H1 (cell line): ENCODE measurements around the gene PINLYP. TPM values are rescaled to one million over a fixed set of nuclear protein-coding genes. Genes with fewer than 3 reads are reported as not detected.

Experiments
- CTCF ChIA-PET: fragments of 300-600 bp; sonication (Branson Sonifier 250); formaldehyde crosslinking; loops from one replicate; lab custom pipeline; 2021; ENCODE audit not compliant: partially characterized antibody; lab: Charles Lee
- POLR2A ChIA-PET: fragments of 300-600 bp; sonication (Branson Sonifier 250); formaldehyde crosslinking; loops from one replicate; lab custom pipeline; 2021; ENCODE audit warnings: inconsistent platforms; ENCODE audit not compliant: partially characterized antibody; lab: Charles Lee
- DNase-seq, 2 experiments: peaks; one replicate each; pipeline versions ENCODE4 v3.0.0 to v3.0.0-alpha.2; 2010 to 2022; ENCODE audit warnings: low spot score in 2 of 2, low read depth in 1 of 2, mixed read lengths in 1 of 2
- FAIRE-seq: peaks from 2 replicates; lab custom pipeline; 2011; peaks lifted over from hg19 to GRCh38; lab: Jason Lieb, UNC
- H2AFZ ChIP-seq: 2 replicates; pipeline ENCODE4 v1.8.1; 2012; ENCODE audit warnings: low read length, inconsistent platforms
- H2AK5ac ChIP-seq: 2 replicates; pipeline ENCODE4 v1.6.1; 2013; ENCODE audit warnings: low read depth, low read length
- H2BK120ac ChIP-seq: replicated peaks from 2 replicates; pipeline ENCODE3; 2013; ENCODE audit warnings: low read depth, low read length, inconsistent platforms
- H2BK12ac ChIP-seq: 2 replicates; pipeline ENCODE4 v1.6.1; 2013; ENCODE audit warnings: low read depth, low read length
- H2BK15ac ChIP-seq: 2 replicates; pipeline ENCODE4 v1.6.1; 2013; ENCODE audit warnings: low read length
- H2BK20ac ChIP-seq: 2 replicates; pipeline ENCODE4 v1.6.1; 2013; ENCODE audit warnings: low read length
- H2BK5ac ChIP-seq: 2 replicates; pipeline ENCODE4 v1.6.1; 2013; ENCODE audit warnings: low read depth, low read length
- H3K14ac ChIP-seq: 2 replicates; pipeline ENCODE4 v1.6.1; 2013; ENCODE audit warnings: inconsistent platforms; ENCODE audit not compliant: insufficient read length
- H3K18ac ChIP-seq: 2 replicates; pipeline ENCODE4 v1.6.1; 2013; ENCODE audit warnings: low read length; ENCODE audit errors: extremely low read depth
- H3K23ac ChIP-seq: 2 replicates; pipeline ENCODE4 v1.6.1; 2013; ENCODE audit warnings: inconsistent platforms; ENCODE audit not compliant: insufficient read length
- H3K23me2 ChIP-seq: 2 replicates; pipeline ENCODE4 v1.6.1; 2013; ENCODE audit warnings: low read depth, low read length
- H3K27ac ChIP-seq: 2 replicates; pipeline ENCODE4 v1.6.1; 2011; ENCODE audit warnings: low read depth, low read length, inconsistent platforms
- H3K27me3 ChIP-seq, 4 experiments: replicated peaks in 1 of 4; 1 replicate in 1 of 4; 2 replicates in 3 of 4; pipeline versions ENCODE4 v1.6.1 to v1.8.1; 2011 to 2013; ENCODE audit warnings: low read length in 3 of 4, mild to moderate bottlenecking in 3 of 4, inconsistent platforms in 2 of 4, mixed read lengths in 2 of 4, moderate library complexity in 1 of 4; ENCODE audit not compliant: control insufficient read depth in 3 of 4, insufficient read depth in 3 of 4; ENCODE audit errors: extremely low read depth in 1 of 4
- H3K36me3 ChIP-seq, 4 experiments: 2 replicates each; pipeline versions ENCODE4 v1.6.1 to v1.8.1; 2011 to 2013; ENCODE audit warnings: mild to moderate bottlenecking in 4 of 4, low read length in 3 of 4, moderate library complexity in 2 of 4, control low read depth in 1 of 4, inconsistent platforms in 1 of 4; ENCODE audit not compliant: insufficient read depth in 4 of 4, control insufficient read depth in 2 of 4
- H3K4ac ChIP-seq: replicated peaks from 2 replicates; pipeline ENCODE3; 2013; ENCODE audit warnings: low read length, low read depth, mixed read lengths, inconsistent platforms; ENCODE audit not compliant: insufficient read length
- H3K4me1 ChIP-seq, 4 experiments: replicated peaks in 1 of 4; 1 replicate in 1 of 4; 2 replicates in 3 of 4; pipeline versions ENCODE4 v1.6.1 to v1.8.1; 2011 to 2013; ENCODE audit warnings: low read length in 3 of 4, inconsistent platforms in 2 of 4, mixed read lengths in 1 of 4; ENCODE audit not compliant: insufficient read depth in 4 of 4, control insufficient read depth in 3 of 4
- H3K4me2 ChIP-seq, 2 experiments: 2 replicates each; pipeline versions ENCODE4 v1.6.1 to v1.8.1; 2011 to 2013; ENCODE audit warnings: low read depth in 2 of 2, low read length in 2 of 2, control low read depth in 1 of 2, inconsistent platforms in 1 of 2, mild to moderate bottlenecking in 1 of 2; ENCODE audit not compliant: insufficient read depth in 1 of 2
- H3K4me3 ChIP-seq, 4 experiments: fragments of 200-600, 300-600 bp in 1 of 4; sonication (generic), shearing (Covaris generic), sonication (Bioruptor Twin) in 1 of 4; 2 replicates each; pipeline versions ENCODE4 v1.5.1 to v1.8.1; 2011 to 2016; ENCODE audit warnings: low read length in 4 of 4, low read depth in 3 of 4, control low read depth in 2 of 4, inconsistent platforms in 2 of 4, mild to moderate bottlenecking in 2 of 4, mixed read lengths in 1 of 4, moderate library complexity in 1 of 4; ENCODE audit not compliant: insufficient read depth in 2 of 4; ENCODE audit errors: extremely low read depth in 1 of 4
- H3K56ac ChIP-seq: replicated peaks from 2 replicates; pipeline ENCODE3; 2013; ENCODE audit warnings: low read depth, mild to moderate bottlenecking, mixed read lengths, low read length, inconsistent platforms; ENCODE audit not compliant: insufficient read length
- H3K79me1 ChIP-seq: 2 replicates; pipeline ENCODE4 v1.6.1; 2013; ENCODE audit warnings: low read depth, low read length, control low read depth
- H3K79me2 ChIP-seq, 2 experiments: 2 replicates each; pipeline versions ENCODE4 v1.6.1 to v1.8.1; 2012 to 2013; ENCODE audit warnings: low read length in 2 of 2, mild to moderate bottlenecking in 2 of 2, inconsistent platforms in 1 of 2; ENCODE audit not compliant: insufficient read depth in 2 of 2, control insufficient read depth in 1 of 2
- H3K9ac ChIP-seq, 4 experiments: replicated peaks in 1 of 4; 1 replicate in 1 of 4; 2 replicates in 3 of 4; pipeline versions ENCODE4 v1.6.1 to v1.8.1; 2011 to 2013; ENCODE audit warnings: low read depth in 3 of 4, low read length in 3 of 4, control low read depth in 2 of 4, mild to moderate bottlenecking in 2 of 4, moderate library complexity in 2 of 4, inconsistent platforms in 1 of 4; ENCODE audit errors: extremely low read depth in 1 of 4
- H3K9me3 ChIP-seq, 2 experiments: 2 replicates each; pipeline versions ENCODE4 v1.6.1 to v1.8.1; 2012 to 2013; ENCODE audit warnings: mild to moderate bottlenecking in 2 of 2, moderate library complexity in 2 of 2, control low read depth in 1 of 2, inconsistent platforms in 1 of 2, low read depth in 1 of 2, low read length in 1 of 2, mixed read lengths in 1 of 2; ENCODE audit not compliant: insufficient read depth in 2 of 2
- H4K20me1 ChIP-seq, 2 experiments: replicated peaks in 1 of 2; 2 replicates each; pipeline versions ENCODE3 to v1.8.1; 2011 to 2013; ENCODE audit warnings: inconsistent platforms in 2 of 2, low read length in 2 of 2, mild to moderate bottlenecking in 1 of 2; ENCODE audit not compliant: insufficient read depth in 2 of 2, control insufficient read depth in 1 of 2
- H4K5ac ChIP-seq: 2 replicates; pipeline ENCODE4 v1.6.1; 2013; ENCODE audit warnings: low read length, low read depth, mixed read lengths, inconsistent platforms; ENCODE audit not compliant: insufficient read length
- H4K8ac ChIP-seq: 2 replicates; pipeline ENCODE4 v1.8.0; 2013; ENCODE audit warnings: mild to moderate bottlenecking, moderate library complexity, low read length, inconsistent platforms; ENCODE audit not compliant: insufficient read depth; ENCODE audit errors: extremely low read depth
- H4K91ac ChIP-seq: replicated peaks from 2 replicates; pipeline ENCODE3; 2013; ENCODE audit warnings: low read length, mixed read lengths, inconsistent platforms; ENCODE audit not compliant: insufficient read length
- WGBS, 2 experiments: shearing (Covaris generic) in 1 of 2; methylation state at CpG; one replicate each; pipeline versions ENCODE4 v1.1.6 to v1.1.7; 2013 to 2015; ENCODE audit warnings: low lambda C conversion rate in 2 of 2, mixed read lengths in 2 of 2, inconsistent platforms in 1 of 2, low coverage in 1 of 2, missing lambda C conversion rate in 1 of 2; ENCODE audit not compliant: insufficient replicate concordance in 2 of 2, insufficient coverage in 1 of 2, insufficient read length in 1 of 2; ENCODE audit errors: extremely low coverage in 1 of 2, missing lambda C conversion rate in 1 of 2; 5-methylcytosine and 5-hydroxymethylcytosine counted together
- polyA plus RNA-seq, 7 experiments: library from polyadenylated mRNA; depleted of rRNA in 3 of 7; stranded (reverse) in 5 of 7; unstranded in 2 of 7; fragments of >200 nt in 5 of 7; fragments of 200-250 nt in 2 of 7; gene quantifications; 1 replicate in 5 of 7; 2 replicates in 1 of 7; 4 replicates in 1 of 7; pipeline versions ENCODE4 v1.2.1 to v1.2.3, GENCODE V29; 2011 to 2013; ENCODE audit warnings: missing spikeins in 2 of 7, mixed read lengths in 2 of 7
- total RNA-seq: library from RNA; stranded (reverse); fragmentation: NEBNext Ultra II Directional; extraction: Animal tissue kit (Norgen Biotek cat#: 25700); gene quantifications from 2 replicates; pipeline ENCODE4 v1.2.1, GENCODE V29; 2021

Gene PINLYP
- total and polyA plus RNA-seq, 2 of the 8 experiments (the other 6 are each of a cell fraction or from before 2014, with no cell fraction given): 7.5 to 31.3 TPM

DNA sequence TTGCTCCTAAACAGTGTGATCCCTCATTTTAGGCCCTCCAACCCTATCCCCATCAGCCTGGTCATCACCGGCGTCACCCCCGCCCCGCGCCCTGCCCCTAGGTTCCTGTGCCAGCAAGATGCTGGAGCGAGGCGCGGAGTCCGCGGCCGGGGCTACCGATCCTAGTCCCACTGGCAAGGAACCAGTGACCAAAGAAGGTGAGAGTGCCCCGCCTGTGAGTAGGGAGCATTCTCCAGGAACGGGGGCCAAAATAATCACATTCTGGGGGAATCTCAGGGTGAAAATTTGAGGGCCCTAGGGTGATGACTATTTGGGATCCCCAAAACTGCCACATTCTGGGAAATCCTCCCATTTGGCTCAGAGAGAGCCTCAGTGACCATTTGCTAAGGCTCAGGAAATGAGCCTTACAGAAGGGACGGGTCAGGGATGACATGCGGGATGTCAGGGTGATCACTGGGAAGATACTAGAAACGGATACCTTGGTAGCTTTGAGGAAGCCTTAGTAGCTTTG, 41.2 kb upstream of the PINLYP start:
- Histone ChIP-seq H3K27me3 (no peaks in the 10 kb centered on the region), H3K36me3 (peaks cover 0 to 16% (median 10%) of the 10 kb centered on the region in 4 experiments; a peak in 6 of 8 replicates), H3K27ac (no peak overlapping the region), H3K4me3 (peak overlapping the region; percentile 63 to 74 (median 68); a peak in 7 of 8 replicates), H3K9me3 (peaks cover 0 to 7% of the 10 kb centered on the region in 2 experiments; a peak in 1 of 4 replicates), H4K91ac (no peak overlapping the region), H3K4me2 (peak overlapping the region; percentile 79 to 97), H2BK12ac (no peak overlapping the region), H2BK120ac (no peak overlapping the region), H3K9ac (no peak overlapping the region), H3K4ac (no peak overlapping the region), H3K23ac (no peak overlapping the region), H3K56ac (no peak overlapping the region), H3K79me1 (no peaks in the 10 kb centered on the region), H3K18ac (no peak overlapping the region), H2AFZ (no peak overlapping the region), H2AK5ac (no peak overlapping the region), H3K4me1 (peaks cover 0 to 14% (median 4%) of the 10 kb centered on the region in 4 experiments; a peak in 6 of 7 replicates), H3K79me2 (no peaks in the 10 kb centered on the region), H2BK5ac (peak overlapping the region; percentile 44; the same call in 1 of the 2 replicates), H4K5ac (no peak overlapping the region), H2BK15ac (no peak overlapping the region), H2BK20ac (no peak overlapping the region), H4K20me1 (no peaks in the 10 kb centered on the region), H4K8ac (0 out of 2 replicates have a peak overlapping the region, but pooled peaks have one; percentile 5), H3K14ac (no peak overlapping the region), H3K23me2 (peaks cover 15% of the 10 kb centered on the region)
- POLR2A ChIA-PET: interaction anchor here (1.1 to 3.4 kb wide), 8 partner anchors 19 to 100 kb away, joined by 3 to 13 read pairs (median 4); partner anchors contain the start of genes IRGQ, XRCC1 and ZNF576
- 21% methylated on average over 17 of the region's 17 CpGs; no CpG with 5 or more reads in 1 of the 2 experiments for WGBS, 2 experiments
- no peak for FAIRE-seq
- no peak for DNase-seq
- CTCF ChIA-PET: interaction anchor here (0.7 to 6.9 kb wide), 8 partner anchors 11 to 174 kb away, joined by 3 to 122 read pairs (median 12); partner anchors contain the start of genes IRGQ and ZNF576
